COR-L47 (cell line): ENCODE results near the gene COBL.
A peak's percentile ranks its signal among the peaks of the same experiment; 100 is the strongest.

Experiments used
- DNase-seq: peaks from one replicate; lab custom pipeline; 2025; lab: John Stamatoyannopoulos, UW

The COBL gene

DNA sequence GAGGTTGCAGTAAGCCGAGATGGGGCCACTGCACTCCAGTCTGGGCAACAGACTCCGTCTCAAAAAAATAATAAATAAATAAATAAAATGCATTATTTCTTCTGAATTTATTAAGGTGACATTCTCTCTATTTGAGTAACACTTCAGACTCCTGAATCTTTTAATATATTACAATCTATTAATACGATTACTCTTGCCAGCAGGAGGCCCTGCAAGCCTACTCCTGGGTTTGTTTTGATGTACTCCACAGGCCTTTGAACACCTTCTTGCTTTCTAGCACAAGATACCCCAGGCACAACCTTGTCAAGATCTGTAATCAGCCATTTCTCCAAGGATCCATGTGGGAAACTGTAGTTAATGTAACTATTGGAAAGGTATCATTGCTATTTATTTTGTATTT lies 63.5 kb downstream of the COBL start:
- no peak for DNase-seq

DNA sequence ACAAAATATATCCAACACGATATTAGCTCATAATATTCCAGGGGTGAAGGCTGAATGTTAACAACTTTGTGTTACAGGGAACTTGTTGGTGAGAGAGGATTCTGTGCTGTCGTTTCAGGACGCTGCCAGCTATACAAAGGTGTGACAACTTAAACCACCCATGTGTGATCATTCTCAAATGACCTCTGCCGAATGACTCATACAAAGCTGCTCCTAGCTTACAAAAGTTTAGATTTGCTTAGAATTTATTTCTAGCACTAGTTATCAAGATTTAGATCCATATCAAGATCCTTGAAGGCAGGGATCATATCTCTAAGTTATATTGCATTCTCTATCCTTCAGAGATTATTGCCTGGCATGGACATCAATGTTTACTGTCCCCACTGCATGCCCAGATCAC lies 65.3 kb downstream of the COBL start:
- DNase-seq: no peak

DNA sequence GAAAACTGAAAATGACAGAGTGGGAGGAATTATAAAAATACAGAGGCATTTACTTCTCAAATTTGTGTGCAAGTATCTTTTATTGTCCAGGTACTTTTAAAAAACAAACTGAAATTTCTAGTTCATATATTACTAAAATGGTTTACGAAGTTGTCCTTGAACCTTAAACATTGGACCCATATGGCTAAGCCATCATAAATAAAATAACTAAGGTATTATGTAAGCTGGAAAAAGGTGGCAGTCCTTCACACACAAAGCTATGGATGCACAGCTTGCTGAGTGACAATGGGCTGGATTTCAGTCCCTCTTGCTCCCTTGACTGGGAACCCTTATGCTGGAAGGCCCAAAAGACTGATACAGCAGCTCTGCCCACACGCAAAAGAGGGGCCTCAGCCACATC lies 66.1 kb downstream of the COBL start:
- no peak for DNase-seq

DNA sequence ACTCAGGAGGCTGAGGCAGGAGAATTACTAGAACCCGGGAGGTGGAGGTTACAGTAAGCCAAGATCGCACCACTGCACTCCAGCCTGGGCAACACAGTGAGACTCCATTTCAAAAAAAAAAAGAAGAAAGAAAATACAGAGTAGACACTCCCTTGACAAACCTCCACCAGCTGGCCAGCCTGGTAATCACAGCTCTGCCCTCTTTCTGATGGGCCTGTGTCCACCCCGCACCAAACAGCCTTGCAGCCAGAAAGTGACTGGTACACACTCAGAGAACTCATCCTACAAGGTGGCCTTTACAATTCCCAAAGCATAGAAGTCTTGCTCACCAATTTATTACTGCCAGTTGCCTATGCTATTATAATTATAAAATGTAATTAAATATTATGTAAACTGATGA lies 66.6 kb downstream of the COBL start:
- no peak for DNase-seq

DNA sequence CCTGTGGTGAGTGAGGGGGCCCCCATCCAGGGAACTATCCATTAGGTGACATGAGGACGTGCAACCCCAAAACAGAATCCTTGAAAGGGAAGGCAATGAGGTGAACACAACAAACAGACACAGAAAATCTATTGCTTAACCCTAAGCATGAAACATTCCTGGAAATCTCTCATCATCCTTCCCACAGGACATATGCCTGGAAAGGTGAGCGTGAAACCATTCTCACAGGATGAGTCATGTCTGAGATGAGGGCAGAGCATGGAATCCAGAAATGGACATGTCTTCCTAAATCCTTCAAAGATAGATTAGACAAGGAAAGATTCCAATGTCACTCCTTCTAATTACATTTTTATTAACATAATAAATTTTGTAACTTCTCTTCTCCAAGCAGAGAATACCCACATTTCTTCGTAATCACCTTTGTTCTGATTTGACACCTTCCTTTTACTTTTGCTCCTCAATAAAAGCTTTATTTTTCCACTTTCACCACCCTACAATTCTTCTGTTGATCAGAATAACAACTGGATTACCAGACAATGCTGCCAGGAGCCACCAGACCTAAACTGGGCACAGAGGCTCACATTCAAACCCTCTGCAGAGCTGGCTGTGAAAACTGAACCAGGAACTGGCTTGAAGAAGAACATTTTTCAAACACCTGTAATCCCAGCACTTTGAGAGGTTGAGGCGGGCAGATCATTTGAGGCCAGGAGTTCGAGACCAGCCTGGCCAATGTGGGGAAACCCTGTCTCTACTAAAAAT lies 67.2 kb downstream of the COBL start:
- no peak for DNase-seq

DNA sequence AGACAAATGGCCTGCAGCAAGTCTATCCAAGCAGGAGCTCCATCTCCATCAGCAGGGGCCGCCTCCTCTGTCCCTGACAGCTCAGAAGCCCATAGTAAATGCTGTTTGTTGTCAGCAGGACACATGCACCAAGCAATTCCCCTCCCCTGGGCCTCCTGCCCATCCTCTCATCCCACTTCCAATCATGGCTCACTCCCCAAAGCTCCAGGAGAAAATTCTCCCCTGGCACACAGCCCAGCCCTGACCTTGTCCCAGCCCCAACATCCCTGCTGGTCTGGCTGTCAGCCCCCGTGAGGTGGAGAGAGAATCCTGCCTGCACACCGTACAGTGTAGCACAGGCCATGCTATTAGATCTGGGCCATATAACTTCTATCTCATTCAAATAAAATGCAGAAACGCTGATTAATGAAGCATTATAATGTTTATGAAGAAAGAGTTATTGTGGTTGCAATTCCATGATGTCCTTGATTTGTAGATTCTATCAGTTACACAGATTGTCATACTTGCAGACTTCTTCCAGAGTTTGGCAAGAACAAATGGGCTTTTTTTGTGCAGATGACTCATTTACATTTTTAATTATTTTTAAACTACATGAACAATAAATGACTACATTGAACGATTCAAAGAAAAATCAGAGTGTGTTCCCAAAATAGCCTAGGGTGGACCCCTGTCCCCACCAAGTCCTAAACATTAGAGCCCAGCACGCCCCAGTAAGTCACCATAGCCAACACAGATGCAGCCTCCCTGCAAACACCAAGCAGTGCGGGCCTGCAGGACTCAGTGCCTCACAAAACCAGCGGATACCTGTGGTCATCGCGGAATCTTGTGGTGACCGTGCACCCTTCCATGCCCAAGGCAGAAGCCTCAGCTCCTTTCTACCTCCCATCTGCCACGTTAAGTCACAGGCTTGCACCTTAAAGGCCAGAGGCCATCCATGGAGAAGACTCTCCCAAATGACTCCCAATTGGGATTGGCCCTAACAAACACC lies 70.1 kb downstream of the COBL start:
- peak; percentile 94 for DNase-seq

DNA sequence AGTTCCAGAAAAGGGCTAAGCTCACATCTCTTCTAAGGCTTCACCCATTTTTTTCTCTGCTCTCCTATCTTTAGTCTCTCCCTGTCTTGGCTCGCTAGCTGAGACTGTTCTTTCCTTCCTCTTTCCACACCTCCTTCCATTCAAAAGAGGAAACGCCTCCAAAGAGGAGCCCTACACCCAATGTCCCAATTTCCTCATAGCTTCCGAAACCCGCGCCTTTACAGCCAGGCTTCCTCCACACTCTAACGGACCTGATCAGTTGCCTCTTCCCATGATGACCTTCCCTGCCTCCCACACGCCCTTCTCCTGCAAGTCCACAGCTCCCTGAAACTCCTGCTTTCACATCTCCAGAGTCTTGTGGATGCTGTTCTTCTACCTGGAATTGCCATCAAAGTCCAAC lies 71.7 kb downstream of the COBL start:
- no peak for DNase-seq

DNA sequence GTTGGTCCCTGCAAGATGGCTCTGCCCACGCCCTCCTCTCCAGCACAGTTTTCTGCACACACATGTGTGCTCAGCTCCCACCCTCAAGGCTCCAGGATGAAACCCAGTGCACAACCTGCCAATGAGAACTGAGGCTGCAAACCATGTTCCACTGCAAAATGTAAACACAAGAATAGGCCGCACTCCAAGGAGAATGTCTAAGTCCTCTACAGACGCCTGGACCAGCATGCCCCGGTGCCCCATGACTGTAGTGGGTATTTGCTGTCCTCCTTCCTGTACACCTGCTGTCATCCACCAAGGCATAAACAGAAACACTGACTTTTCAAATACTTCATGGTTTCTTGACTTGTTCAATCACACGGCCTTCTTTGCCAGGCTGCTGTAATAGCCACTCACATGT lies 72.6 kb downstream of the COBL start:
- DNase-seq: no peak

DNA sequence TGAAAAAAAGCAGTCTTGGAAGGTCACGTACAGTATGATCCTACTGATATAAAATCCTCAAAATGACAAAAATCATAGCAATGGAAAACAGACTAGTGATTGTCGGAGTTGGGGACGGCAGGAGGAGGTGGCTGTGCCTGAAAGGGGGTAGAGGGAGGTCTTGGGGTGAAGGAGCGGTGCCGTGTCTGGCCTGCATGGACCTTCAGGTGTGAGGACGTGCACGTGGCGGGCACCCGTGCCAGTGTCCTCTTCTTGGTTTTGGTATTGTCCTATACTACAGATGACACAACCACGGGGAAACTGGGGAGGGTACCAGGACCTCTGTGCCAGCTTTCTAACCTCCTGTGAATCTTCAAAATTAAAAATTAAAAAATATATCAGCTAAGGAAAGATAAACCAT lies 73.0 kb downstream of the COBL start:
- DNase-seq: no peak

DNA sequence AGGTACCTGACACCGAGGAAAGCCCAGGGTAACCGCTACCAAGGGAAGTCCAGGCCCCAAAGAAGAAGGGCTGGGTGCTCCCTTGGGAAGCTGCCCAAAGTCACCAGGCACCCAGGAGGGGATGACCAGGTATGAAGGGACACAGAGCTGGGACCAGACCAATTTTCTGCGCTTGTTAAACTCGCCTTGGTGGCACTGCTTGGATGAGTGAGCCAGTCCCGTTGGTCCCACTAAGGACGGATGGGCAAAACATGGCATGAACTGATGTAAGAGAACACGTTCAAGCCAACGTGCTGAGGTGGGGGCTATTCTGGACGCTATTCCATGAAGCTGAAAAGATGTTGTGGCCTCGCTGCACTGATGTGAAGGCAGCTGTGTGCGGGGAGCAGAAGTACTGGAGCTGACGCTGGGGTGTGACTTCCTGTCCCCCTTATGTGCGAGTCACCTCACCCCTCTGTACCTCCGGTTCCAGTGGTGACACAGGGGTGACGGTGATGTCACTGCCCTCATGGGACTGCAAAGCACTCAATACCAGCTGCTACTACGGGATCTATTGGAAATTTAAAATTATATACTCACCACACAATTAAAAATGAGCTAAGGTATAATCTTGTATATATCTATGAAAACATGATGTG lies 73.6 kb downstream of the COBL start:
- DNase-seq: no peak

DNA sequence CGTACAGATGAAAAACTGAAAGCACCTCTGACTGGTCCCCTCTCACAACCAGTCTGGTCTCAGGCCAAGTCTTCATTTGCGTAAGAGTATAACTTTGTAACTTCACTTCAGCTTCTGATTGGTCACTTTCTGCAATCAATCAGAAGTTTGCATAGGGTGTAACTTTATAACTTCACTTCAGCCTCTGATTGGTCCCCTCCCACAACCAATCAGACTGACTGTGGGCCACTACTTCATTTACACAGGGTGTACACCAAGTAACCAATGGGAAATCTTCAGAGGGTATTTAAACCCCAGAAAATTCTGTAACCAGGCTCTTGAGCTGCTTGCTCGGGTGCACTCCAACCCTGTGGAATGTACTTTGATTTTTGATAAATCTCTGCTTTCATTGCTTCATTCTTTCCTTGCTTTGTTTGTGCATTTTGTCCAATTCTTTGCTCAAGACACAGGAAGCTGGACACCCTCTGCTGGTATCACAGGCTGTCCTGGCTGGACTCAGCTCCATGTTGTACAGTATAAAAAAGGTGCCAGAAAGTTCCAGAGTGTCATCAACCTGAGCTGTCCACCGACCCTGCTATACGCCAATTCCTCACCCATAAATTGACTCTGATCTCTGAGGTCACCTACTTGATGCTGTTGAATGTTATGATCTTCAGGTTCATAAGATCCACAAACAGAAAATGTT lies 74.5 kb downstream of the COBL start:
- DNase-seq: no peak

DNA sequence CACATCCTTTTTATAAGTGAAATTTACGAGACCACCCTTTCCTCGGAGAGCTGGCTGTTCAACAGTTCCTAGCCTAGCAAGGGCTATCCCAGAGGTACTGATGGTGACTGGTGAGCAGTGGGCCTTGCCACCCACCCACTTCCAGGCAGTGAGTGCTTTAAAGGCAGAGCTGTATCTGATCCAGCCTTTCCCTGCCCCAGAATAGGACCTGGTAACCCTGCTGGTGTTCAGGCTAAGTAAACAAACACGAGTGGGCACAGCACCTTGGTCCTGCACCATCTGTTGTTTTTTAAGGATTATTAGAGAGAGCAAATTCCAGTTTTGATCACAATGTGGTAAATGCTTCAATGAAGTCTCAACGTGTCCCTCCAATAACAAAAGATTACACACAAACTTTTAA lies 75.7 kb downstream of the COBL start:
- DNase-seq: no peak

DNA sequence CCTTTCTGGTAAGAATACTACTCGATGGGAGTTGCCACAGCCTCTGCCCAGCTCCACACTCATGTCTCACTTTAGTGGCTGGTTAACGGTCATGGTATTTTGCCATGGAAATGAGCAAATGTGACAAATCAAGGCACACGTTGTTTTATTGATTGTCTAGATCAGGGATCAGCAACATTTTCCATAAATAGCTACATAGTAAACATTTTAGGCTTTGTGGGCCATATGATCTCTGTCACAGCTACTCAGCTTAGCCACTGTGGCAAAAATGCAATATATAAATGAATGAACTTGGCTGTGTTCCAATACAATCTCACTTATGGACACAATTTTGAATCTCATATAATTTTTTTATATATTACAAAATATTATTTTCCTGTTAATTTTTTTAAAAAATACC lies 76.9 kb downstream of the COBL start:
- no peak for DNase-seq

DNA sequence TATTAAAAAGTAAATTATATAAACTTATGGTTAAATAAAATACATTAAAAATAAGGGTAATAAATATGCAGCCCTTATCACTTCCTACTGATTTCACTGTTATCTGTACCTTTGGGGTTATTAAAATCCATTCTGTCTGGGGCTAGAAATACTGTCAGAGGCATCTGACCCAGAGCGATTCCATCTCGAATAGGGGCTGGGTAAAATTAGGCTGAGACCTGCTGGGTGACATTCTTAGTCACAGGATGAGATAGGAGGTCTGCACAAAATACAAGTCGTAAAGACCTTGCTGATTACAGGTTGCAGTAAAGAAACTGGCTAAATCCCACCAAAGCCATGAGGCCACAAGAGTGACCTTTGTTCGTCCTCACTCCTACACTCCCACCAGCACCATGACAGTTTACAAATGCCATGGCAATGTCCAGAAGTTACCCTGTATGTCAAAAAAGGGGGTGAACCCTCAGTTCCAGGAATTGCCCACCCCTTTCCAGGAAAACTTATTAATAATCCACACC lies 77.6 kb downstream of the COBL start:
- DNase-seq: no peak

DNA sequence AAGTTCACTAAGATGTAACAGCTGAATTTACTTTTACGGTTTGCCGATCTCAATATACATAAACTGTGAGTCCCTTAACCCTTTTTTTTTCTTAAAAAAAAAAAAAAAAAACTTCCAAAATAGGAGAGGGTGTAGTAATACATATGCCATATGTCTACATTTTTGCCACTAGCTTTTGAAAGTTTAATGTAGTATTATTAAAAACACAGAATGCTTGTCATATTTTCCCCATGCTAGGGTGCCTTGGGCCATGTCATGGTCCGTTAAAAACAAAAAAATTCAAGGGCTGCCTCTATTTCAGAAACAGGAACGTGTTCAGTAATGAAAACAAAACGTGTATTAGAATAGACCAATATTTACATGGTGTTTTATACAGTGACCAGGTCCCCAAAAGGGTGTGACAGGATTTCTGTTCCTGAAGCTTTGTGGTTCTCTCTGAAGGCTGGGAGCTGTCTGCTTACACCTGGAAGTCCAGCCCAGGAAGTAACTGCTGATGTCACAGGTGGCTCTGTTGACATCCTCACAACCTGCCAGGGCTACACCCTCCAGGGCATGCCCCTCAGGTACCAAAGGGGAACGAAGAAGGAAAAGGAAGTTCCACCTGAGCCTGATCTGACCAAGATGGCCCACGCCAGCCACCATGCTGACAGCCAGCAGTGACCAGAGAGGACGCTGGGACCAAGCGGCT lies 79.0 kb downstream of the COBL start:
- DNase-seq: no peak

DNA sequence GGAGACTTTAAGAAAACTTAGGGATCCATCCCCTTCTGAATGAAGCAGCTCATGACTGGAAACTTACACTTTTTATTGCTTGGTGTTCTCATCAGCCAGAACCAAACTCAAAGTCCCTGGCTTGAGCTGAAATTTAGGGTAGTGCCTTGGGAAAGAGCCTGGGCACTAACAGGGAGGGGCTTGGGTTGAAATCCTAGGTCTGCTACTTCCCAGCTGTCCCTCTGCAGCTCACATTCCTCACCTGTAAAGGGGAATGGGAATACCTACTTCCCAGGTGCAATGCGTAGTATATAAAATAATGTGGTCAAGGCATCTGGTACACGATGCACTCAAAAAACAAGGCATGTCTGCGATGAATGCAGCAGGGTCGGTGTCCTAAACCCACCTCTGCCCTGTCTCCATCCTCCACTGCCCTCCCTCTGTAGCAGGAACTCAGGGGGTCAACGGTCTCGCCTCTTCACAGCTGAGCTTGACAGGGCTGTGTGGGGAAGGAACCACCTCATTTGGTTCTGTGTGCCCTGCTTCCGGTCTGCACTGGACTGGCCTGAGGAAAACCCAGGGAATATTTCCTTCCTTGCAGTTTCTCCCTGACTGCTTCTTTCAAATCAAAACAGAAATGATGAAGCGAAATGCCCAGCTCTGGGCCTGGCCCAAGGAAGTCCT lies 80.0 kb downstream of the COBL start:
- DNase-seq: no peak

DNA sequence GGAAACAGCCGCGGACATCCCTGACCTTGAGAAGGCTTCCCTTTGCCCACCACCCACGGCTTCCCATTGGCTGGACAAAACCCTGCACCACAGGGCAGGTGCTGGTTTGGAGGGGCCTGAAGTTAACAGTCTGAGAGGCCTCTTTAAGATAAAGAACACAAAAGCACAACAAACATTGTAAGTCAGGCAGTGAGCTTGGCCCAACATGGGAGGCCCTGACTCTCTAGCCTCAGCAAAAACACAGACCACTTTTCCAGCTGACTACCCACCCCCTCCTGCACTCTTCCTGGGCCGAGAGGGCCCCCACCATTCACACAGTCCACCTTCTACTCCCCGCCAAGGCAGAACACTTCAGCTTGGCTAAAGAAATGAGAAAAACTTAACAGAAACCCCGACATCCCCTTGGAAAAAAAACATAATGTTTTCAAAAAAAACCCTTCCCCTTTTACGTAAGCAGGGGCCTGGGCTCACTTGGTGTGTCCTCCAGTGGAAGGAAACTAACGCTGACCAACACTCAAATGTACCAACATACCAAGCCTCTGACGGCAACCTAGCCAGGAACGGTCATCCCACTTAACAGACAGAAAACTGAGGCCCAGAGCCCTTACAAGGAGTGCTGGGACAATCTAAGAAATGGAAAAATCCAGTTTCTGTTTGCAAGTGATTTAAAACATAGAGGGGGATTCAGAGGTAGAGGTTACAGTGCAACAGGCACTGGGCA lies 80.9 kb downstream of the COBL start:
- DNase-seq: no peak

DNA sequence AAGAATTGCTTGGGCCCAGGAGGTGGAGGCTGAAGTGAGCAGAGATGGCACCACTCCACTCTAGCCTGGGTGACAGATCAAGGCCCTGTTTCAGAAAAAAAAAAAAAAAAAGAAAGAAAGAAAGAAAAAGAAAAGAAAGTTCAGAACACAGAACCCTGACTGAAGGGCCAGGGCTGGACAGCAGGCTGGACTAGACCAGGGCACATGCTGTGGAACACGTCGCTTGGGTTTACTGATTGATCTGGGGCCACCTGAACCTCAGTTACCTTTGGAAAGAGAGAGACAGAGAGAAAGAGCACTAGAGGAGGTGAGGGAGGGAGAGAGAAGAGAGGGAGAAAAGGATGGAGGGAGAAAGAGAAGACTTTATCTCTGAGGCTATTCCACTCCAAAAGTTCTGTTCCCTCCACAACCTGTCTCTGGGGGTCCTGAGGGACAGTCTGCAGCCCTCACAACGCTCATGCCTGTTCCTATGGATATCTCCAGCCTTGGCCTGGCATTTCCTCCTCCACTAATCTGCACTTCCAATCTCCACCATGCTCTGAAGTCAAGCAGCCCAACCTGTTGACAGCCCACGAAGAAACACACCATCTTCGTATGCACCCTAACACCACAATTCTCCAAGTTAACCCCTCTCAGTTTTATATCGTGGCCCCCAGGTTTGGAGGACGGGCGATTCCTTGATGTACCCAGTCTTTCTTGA lies 81.8 kb downstream of the COBL start:
- no peak for DNase-seq

DNA sequence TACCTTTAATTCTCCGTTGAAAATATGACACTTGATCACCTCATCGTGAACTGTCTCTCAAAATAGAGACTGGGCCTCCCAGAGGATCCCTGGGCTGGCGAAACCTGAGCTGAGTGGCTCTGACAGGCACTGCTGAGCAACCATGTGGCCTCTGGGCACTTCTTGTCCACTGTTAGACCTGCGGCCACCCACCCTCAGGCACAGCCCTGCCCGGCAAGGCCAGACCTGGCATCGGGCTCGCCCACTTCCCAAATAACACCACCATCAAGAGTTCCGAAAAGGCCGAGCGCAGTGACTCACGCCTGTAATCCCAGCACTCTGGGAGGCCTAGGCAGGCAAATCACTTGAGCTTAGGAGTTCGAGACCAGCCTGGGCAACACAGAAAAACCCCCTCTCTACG lies 82.5 kb downstream of the COBL start:
- no peak for DNase-seq

DNA sequence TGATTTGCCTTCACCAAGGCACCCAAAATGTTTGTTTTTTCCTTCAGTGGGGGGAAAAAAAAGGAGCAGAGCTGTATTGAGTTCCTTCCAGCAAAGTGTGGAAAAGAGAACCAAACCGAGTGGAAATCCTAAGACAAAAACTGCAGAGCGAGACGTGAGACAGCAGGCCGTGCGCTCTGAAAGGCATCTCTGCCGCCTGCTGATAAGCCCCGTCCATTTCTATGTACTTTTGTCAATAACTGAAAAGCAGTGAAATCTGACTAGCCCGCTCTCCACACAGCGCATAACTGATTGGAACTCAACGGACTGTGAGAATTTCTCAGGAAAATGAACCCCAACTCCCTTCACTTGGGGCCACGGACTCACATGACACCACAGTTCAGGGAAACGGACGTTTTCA lies 83.2 kb downstream of the COBL start:
- DNase-seq: no peak
